HG03457 (cell line): ENCODE measurements around the gene SGPP2.
"Not testable (repeated sequence)": the region's sequence is repeated elsewhere in the genome, so short reads cannot be mapped to it uniquely, and the experiment has no call there.

Experiments
- ATAC-seq: cut with Tn5 transposase; IDR thresholded peaks from one replicate; pipeline ENCODE4 v1.9.1; 2021; ENCODE audit warnings: moderate number of reproducible peaks; ENCODE audit not compliant: unreplicated experiment

The SGPP2 gene

GRCh38 chr2:222572751-222573174 is 148.4 kb downstream of the SGPP2 start:
- no peak for ATAC-seq

GRCh38 chr2:222575618-222576017 is 151.3 kb downstream of the SGPP2 start:
- ATAC-seq, result no peak

DNA sequence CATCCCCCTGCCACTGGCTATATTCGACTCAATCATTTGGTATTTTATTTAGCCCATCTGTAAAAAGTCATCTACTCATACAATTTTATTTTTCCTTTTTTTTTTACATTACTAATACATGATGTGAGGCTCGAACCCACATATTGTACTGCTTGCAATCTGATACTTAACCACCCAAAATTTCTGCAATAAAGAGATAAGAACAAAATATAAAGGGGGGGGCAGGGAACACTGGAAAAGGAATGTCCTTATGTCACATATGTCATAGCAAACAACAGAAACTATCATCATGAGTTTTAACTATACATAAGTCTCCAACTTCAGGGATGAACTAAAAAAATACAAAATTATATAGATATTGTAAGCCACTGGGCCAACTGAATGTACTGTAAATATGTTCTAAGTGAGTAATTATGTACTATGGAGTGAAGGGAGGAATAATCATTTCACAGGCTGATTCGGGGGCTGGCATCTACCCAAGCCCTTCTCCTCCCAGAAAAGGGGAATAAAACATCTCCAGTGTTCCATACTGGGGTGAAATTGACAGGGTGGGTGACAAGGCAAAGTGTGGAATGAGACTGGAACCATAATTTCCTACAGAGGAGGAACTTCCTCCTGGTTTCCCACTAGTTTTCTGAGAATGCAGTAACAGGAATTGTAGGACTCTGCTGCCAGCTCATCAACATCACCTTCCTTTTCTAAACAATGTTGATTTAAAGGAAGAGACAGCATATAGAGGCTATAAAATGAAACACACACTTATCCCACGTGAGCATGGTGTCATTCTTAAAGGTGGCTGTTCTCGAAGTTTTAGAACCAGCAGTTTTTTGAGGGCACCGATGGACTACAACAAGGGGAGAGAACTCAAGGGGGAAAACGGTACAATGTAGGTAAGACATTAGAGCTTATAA is 152.1 kb downstream of the SGPP2 start:
- no peak for ATAC-seq

- ATAC-seq, result no peak
These were observed 153.0 kb downstream of the SGPP2 start for GRCh38 chr2:222577341-222577740.

DNA sequence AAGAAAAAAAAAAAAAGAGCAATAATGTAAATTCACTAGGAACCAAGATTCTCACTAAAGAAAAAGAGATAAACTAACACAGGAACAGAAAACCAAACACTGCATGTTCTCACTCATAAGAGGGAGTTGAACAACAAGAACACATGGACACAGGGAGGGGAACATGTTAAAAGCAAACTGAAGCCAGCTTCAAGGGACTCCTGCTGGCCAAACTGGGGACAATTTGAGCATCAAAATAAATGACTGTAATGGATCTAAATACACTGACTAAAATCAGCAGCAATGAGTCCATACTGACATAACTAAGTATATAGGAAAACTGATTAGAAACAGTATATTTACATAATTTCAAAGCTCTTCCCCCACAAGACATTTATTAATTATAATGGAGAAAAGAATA is 158.6 kb downstream of the SGPP2 start:
- ATAC-seq, result no peak

DNA sequence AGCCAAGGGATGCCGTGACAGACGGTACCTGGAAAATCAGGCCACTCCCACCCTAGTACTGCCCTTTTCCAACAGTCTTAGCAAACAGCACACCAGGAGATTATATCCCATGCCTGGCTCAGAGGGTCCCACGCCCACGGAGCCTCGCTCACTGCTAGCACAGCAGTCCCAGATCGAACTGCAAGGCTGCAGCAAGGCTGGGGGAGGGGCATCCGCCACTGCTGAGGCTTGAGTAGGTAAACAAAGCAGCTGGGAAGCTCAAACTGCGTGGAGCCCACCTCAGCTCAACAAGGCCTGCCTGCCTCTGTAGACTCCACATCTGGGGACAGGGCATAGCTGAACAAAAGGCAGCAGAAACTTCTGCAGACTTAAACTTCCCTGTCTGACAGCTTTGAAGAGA is 160.2 kb downstream of the SGPP2 start:
- not testable (repeated sequence) for ATAC-seq

GRCh38 chr2:222591661-222592060 is 167.3 kb downstream of the SGPP2 start:
- ATAC-seq, result no peak

DNA sequence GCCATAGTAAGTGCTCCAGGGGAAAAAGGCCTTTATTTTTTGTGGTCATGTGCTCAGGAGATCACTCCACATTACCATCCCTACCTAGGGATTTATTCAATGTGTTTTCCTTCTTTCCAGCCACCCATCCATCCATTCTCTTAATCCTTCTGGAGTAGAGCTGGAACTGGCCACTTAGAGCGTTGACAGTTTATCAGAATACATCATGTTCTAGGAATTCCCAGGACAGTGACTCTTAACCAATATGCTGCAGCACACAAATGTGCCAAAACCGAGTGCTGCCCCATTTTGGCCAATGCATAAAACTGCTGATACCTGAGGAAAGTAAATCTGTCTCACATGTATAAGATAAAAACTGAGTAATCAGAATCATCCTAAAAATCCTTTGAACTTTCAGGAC is 167.8 kb downstream of the SGPP2 start:
- no peak for ATAC-seq

DNA sequence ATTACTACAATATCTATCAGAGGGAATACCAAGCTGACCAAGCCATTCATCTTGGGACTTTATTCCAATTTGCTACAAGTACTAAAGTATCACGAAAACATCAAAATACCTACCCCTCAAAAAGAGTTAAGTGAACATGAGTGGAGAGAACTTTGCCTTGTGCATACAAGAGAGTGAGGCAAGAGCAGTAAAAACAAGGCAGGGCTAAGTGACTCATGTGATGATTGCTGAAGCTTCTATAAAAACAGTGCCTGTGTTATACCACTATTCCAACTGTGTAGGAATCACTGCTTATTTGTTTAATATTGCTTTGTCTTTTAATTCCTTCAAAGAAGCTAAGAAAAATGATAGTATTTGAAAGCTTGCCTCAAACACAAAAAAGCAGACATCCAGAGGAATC is 170.3 kb downstream of the SGPP2 start:
- ATAC-seq, result no peak

GRCh38 chr2:222595581-222595980 is 171.2 kb downstream of the SGPP2 start:
- ATAC-seq, result no peak

DNA sequence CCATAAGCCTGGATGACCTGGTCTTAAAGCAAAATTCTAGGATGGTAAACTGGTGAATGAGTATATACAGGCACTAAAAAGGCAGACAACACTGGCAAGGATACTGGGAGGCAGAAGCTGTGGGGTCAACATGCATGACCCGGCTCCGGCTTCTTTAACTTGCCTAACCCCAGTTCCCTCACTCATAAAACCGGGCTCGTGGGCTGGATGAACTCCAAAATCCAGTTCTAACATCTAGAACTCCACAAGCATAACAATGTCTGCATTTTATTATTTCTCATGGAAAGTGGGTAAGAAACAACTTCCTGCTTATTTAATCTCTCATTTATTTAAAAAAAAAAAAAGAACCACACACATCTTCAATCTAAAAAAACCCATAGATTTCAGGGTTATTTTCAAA is 174.3 kb downstream of the SGPP2 start:
- no peak for ATAC-seq

DNA sequence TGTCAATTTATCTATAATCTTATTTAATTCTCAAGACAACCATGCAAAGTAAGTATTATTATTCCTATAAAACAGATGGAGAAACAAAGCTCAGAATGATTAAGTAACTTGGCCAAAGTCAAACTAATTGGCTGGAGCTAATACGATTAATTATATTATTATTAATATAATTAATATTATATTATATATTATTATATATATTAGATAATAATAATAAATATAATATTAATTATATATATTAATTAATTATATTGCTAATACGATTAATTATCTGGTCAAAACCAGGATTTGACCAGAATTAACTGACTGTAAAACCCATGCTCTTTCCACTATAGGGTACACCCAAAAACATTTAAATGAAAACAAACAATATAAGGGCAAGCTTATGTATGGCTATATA is 179.2 kb downstream of the SGPP2 start:
- no peak for ATAC-seq

DNA sequence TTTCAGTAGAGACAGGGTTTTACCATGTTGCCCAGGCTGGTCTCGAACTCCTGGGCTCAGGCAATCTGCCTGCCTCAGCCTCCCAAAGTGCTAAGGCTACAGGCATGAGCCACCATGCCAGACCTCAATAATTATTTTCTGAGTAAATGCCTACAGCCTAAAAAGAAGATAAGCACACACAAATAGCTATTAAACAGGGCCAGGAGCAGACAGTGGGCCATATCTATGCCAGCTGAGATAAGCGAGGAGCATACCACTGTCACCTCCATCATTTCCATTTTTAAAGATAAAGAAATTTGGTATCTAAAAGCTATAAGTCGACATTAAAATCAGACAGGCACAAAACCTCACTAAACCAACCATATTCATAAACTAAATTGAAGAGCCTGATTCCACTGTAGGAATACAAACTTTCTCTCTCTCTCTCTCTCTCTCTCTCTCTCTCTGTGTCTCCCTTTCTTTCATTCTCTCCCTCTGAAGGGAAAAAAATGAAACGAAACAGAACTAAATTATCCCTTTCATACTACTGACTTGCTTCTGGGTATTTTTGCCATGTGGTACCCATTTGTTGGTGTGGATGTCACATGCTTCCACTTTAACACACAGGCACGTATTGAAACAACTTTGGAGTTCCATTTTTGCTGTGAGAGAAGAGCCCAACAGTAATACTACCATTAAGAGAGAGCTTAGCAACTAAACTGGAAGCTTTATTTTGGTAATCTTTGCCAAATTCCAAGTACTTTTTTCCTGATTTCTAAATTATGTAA is 180.6 kb downstream of the SGPP2 start:
- ATAC-seq, result no peak

- no peak for ATAC-seq
These were observed 182.0 kb downstream of the SGPP2 start for GRCh38 chr2:222606306-222606705.

DNA sequence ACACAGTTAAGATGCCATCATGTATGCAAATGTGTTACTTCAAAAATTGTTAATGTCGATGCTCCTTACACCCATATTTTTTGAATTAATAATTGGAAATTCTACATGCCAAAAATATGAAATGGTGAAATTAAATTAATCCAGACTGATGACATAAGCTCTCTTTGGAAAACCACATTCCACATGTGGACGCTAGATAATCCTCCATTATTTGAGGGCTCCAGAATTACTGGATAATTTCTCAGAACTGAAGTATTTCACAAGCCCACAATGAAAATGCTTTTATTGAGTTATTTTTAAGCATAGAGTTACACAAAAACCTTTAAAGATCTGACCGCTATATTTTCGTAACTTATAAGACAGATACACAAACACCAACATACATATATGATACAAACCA is 183.7 kb downstream of the SGPP2 start:
- ATAC-seq, result no peak

- ATAC-seq, result no peak
These were observed 185.0 kb downstream of the SGPP2 start for GRCh38 chr2:222609381-222609780.
